Activated CD4-positive, alpha-beta T cell treated with anti-CD3 and anti-CD28 coated beads, Interleukin-2, amount 50 U/mL, for 24 hours (primary cell): ENCODE measurements around the gene RBMX2.
A peak's percentile ranks its signal among the peaks of the same experiment; 100 is the strongest.
"Not testable (repeated sequence)": the region's sequence is repeated elsewhere in the genome, so short reads cannot be mapped to it uniquely, and the experiment has no call there.

ENCODE experiments used
- DNase-seq, 2 donors: peaks; one replicate each; pipeline ENCODE4 v3.0.0-alpha.2; 2020; ENCODE audit warnings: low read depth in 1 of 2, low spot score in 1 of 2

The RBMX2 gene, protein sequence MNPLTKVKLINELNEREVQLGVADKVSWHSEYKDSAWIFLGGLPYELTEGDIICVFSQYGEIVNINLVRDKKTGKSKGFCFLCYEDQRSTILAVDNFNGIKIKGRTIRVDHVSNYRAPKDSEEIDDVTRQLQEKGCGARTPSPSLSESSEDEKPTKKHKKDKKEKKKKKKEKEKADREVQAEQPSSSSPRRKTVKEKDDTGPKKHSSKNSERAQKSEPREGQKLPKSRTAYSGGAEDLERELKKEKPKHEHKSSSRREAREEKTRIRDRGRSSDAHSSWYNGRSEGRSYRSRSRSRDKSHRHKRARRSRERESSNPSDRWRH

DNA sequence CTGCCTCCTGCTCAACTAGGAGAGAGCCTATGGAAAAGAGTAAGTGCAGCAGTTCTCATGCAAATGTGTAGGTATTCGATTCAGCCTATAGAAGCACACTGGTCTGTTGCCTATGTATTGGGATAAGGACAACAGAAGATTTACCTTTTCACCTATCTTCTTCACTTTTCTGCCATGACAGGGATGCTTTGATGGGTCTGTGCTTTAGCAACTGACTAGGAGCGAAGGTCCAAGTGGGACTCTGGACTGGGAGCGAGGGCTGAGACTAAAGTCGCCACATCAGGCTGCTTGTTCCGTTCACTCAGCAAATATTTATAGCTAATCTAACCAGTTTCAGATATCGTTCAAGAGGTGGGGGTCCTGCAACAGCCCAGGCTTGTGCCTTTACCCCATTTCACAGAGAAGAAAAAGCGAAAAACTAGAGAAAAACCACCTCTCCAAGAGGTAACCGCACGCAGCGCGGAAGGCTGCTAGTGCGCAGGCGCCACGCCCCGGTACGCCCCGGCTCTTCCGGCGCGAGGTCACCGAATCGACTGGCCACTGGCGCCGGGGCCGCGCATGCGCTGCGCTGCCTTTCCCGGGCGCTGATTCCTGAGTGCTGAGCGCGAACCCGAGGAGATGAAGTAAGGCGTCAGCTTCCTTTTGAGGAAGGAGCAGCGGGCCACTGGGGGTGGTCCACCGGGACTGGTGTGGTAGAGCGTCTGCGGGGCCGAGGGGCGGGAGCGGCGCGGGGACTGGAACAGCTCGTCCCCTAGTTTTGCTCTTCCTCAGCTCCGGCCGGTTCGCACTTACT, at the start of gene RBMX2:
Gene RBMX2 (plus strand): TSS at position 573 of the 793 bp plus-strand sequence. CDS start 46 bp downstream, at position 619.
- peak; percentile 32 to 40 for DNase-seq

DNA sequence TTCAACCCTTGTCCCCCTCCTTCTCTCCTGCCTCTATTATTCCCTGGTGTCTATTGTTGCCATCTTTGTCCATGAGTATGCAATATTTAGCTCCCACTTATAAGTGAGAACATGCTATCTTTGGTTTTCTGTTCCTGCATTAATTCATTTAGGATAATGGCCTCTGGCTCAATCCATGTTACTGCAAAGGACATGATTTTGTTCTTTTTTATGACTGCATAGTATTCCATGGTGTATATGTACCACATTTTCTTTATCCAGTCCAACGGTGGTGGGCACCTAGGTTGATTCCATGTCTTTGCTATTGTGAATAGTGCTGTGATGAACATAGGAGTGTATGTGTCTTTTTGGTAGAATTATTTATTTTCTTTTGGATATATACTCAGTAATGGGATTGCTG, 49.7 kb upstream of the RBMX2 start:
- not testable (repeated sequence) for DNase-seq

DNA sequence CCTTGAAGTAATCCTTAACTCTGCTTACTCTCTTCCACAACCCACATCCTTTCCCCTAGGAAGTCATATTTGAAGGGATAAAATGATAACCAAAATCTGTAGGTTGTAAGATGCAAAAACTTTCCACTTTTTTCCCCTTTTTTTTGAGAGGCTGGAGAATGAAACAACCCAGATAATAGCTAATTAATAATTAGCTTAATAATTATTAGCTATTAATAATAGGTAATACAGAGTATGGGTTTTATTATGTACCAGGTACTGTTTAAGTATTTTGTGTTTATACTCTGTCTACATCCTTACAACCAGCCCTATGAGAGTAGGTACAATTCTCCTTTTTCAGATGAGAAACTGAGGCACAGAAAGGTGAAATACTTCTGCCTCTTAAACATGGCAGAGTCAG, 25.7 kb upstream of the RBMX2 start:
- no peak for DNase-seq

DNA sequence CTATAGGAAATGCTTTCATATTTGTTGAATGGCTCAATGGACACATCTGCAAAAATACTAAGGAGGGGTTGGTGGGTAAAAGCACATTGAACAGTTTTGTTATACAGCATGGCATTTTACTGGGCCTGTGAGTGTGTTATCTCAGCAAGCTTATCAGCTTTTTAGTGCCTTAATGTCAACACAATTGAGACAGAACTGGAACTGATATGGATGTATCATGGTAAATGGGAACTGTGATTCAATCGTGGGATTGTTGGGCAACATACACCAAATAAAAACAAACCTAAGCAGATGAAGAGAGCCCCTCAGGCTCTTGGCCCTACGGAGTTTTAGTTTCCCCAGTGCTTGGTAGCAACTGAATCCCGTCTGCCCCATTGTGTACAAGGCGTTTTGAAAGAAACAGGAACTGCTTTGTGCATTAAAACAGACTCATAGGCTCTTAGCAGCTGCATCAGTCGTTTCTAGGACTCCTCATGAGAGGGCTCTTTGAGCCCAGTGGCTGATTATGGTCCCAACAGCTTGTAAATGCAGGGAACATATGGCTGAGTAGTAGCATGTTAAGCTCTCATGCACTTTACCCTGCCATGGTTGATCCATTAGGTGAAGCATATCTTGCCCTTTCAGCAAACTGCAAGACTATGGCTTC, 23.6 kb upstream of the RBMX2 start:
- DNase-seq, result no peak

DNA sequence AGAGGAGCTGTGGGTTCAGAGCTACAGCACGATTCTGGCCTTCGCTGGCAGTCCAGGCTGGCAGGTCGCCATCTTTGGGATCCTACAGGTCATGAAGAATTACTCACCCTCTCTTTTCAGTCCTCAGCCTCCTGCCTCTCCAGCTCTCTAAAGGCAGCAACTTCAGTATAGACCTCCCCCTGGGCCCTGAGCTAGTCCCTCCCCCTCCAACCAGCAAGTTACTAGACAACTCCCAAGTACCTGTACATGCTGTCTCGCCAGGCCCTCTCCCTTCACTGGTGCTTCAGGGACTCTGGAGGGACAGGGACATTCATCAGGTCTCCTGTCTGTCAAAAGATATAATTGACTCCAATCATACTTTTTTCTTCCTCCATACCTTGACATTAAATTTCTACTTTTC, 16.3 kb upstream of the RBMX2 start, which contains the start of gene GPR119:
Gene GPR119 (minus strand): TSS at position 155 of the 400 bp plus-strand sequence. CDS start 227 bp downstream, outside the sequence.
- no peak for DNase-seq

DNA sequence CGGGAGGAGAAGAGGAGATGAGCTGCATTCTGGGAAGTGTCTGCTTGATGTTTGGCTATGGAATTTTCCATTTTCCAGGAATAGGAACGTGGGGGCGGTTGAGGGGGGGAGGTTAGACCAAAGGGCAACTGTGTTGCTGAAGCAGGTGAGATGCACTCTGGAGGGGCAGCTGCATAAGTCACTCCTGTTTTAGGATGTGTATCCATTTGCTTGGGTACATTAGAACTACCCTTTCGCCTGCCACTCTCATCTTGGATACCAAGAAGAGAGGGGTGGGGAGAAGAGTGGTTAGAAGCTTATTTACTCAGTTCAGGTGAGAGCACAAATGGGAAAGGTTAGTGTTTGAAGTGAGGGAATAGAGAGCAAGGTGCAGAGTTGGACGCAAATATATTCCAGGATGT, 15.4 kb upstream of the RBMX2 start:
- DNase-seq, result no peak

DNA sequence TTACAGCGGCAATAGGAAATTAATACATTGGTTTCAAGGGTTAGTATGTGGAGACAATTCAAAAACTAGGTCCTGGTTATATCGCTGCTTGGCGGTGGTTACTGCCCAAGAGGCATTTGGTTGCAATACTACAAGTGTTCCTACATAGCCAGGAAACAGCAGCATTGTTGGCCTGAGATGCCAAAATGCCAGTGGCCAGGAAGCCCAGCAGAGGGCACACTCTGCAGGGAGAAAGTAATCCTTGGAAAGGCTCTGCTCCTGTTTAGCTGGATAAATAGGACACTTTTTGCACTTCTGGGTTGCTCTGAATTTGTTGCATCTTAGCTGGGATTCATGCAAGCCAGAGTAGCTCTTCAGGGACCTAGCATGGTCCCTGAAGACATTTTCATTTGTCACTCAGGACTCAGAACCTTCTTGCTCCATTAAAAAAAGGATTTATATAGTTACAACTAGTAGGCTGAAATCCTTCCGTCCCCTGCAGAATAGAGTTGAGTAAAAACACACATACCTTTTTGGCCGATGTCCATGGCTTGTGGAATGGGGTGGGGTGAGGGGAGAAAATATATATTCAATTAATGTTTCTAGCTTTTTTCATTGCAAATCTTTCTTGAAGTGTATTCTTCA, 8.2 kb upstream of the RBMX2 start:
- DNase-seq, result no peak

DNA sequence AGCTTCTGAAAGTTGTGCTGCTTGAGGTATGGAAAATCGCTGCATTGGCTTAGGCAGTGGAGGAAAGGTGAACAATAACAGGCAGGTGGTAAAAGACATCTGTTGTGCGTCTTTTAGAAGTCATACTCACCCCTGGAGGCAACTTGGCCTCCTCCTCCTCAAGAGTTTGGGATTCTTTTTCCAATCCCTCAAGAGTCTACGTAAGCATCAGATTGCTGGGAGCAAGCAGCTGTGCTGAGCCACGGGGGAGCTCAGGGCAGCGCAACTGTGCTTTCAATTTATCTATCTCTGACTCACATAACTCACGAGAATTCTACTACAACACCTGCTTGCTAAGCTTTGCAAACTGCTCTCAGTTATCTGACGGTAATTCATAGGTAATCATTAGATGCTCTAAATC, 6.4 kb upstream of the RBMX2 start:
- DNase-seq, result no peak

DNA sequence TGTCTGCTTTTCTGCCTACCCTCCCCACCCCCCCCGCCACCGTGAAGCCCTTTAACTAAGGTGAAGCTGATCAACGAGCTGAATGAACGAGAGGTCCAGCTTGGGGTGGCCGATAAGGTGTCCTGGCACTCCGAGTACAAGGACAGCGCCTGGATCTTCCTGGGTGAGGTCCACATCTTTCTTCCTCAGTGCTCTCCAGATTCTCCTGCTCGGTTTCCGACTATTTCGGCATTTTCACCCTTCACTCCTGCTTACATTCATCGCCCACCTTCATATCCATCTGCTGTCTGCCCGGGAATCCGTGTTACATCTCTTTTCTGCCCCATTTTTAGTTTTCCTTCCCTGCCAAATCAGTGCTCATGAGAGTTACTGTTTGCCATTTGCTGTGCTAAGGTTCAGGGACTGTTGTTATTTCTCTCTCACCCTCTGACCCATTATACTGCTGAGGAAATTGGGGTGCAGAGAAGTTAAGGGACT, 459 bp downstream of the RBMX2 start:
- DNase-seq, result no peak

DNA sequence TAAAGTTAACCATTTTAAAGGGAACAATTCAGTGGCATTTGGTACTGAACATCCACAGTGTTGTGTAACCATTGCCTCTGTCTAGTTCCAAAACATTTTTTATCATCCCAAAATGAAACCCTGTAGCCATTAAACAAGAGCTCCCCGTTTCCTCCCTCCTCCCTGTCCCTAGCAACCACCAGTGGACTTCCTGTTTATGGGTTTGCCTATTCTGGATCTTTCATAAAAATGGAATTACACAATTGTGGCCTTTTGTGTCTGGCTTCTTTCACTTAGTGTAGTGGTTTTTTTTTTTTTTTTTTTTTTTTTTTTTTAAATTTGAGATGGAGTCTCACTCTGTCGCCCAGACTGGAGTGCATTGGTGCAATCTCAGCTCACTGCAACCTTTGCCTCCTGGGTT, 11.6 kb downstream of the RBMX2 start:
- no peak for DNase-seq

DNA sequence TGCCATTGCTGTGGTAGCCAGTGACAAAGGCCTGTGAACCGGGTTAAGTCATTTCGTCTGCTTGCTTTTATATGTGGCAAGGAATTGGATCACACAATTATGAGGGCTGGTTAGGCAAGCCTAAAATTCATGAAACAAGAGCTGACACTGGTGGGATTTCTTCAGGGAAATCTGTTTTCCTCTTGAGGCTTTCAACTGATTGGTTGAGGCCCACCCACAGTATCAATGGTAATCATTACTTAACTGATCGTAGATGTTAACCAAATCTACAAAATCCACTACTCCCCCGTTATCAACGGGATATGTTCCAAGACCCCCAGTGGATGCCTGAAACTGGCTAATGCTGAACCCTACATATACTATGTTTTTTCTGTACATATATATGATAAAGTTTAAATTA, 13.0 kb downstream of the RBMX2 start:
- DNase-seq, result no peak

DNA sequence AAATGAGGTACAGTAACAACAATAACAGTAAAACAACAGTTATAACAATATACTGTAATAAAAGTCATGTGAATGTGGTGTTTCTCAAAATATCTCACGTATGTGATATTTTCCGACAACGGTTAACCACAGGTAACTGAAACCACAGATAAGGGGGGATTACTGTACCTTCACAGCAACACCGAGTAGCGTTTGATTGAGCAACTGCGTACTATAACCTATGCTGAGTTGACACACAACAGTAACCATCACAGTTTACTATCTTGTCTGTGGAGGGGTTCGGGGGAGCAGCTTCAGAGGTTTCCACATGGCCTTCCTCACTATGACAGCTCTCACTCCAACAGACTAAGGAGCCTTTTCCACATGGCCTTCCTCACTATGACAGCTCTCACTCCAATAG, 13.4 kb downstream of the RBMX2 start:
- no peak for DNase-seq

DNA sequence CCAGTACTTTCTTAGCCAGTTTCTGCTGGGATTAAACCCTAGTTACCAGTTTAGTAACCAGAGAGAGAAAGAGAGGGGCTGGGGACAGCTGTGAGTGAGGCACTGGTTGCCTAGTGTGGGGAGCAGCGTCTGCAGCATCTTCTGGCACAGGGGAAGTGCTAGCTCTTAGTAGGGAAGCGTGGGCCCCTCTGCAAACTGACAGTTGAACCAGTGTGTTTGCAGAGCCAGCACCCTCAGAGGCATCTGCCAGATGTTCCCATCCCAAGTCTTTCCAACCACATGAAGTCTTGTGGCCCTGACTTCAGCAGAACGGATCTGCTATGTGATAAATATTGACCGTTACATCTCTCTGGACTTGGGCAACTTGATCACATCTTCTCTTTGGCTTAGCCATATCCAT, 15.0 kb downstream of the RBMX2 start:
- no peak for DNase-seq

DNA sequence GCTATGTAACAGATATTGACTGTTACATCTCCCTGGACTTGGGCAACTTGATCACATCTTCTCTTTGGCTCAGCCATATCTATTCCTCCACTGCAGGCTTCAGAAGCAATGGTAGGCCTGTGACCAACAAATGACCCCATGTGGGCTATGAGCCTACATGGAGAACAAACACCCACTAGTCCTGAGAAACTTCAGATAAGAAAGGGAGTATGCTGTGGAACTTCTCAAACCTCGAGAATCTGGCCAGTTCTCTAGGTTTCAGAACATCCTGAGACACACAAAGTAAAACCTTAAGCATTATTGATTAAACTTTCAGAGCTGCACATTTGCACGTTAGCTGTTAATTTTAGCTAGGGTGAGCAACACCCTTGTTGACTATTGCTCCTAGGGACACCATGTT, 16.3 kb downstream of the RBMX2 start:
- DNase-seq, result no peak

DNA sequence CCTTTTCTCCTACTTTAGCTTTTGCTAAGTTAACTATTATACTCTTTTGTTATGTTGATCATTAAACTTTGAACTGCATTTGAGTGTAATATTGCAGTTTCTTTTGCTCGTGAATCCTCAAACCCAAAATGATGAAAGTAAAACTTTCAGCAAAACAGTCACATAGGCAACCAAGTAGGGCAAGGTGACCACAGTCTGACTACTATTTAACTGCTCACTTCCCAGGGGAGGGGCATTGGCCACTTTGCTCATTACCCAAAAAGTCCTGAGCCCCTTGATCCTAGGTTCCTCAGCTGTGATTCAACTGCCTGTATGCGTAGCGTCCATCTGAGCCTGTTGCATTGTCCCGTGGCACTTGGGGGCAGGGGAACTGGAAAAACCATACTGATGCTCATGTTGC, 17.0 kb downstream of the RBMX2 start:
- no peak for DNase-seq

DNA sequence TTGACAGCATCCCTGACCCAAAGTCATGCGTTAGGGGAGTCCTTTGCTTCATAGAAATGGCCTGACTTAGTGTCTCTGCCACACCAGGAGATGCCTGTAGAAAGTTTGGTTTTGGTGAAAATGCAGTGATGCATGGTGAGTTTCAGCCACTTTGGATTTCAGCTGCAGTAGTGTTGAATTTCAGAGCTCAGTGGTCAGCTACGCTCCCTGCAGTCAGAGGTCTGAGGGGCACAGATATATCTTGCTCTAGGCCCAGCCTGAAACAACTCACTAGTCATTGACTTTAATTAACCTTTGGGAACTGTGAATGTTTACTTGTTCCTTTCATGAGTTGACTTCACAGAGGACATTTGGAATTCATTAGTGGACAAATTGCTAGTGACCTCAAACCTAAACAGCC, 17.5 kb downstream of the RBMX2 start:
- DNase-seq, result no peak

DNA sequence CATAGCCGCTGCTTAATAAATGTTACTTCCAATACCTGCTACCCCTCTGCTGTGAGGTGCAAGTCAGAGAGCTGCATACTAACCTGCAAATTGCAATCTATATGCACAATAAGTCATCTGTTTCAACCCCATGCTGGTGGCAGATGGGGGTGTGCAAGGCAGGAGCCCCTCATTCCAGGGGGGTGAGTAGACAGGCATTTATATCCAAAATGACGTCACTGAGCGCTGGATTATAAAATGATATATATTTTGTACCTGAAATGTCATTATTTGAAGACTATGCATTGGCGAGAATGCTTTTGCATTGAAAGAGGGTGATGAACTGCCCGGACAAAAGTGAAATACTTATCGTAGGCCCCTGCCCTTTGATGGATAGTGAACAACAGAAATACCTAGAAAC, 24.7 kb downstream of the RBMX2 start:
- no peak for DNase-seq

DNA sequence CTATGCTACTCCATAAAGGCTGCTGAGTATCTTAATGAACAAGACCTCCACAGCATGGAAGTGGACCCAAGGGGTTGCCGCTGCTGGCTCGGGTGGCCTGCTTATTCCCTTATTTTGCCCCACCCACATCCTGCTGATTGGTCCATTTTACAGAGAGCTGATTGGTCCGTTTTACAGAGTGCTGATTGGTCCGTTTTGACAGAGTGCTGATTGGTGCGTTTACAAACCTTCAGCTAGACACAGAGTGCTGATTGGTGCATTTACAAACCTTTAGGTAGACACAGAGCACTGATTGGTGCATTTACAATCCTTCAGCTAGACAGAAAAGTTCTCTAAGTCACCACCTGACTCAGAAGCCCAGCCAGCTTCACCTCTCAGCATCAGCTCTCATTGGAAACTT, 27.4 kb downstream of the RBMX2 start:
- DNase-seq, result not testable (repeated sequence)

DNA sequence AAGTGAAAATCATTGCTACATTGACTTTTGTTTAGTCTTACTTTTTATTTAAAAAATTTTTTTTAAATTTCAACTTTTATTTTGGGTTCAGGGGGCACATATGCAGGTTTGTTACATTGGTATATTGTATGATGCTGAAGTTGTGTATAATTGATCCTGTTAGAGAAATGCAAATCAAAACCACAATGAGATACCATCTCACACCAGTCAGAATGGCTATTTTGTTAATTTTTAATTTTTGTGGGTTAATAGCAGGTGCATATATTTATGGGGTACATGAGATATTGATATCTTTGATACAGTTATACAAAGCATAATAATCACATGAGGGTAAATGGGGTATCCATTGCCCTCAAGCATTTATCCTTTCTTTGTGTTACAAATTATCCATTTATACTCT, 34.1 kb downstream of the RBMX2 start:
- no peak for DNase-seq

DNA sequence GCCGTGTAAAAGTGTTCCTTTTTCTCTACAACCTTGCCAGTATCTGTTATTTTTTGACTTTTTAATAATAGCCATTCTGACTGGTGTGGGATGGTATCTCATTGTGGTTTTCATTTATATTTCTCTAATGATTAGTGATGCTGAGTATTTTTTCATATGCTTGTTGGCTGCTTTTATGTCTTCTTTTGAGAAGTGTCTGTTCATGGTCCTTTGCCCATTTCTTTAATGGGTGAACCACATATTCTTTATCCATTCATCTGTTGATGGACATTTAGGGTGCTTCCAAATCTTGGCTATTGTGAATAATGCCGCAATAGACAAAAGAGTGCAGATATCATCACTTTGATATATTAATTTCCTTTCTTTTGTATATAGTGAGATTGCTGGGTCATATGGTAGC, 36.2 kb downstream of the RBMX2 start:
- DNase-seq, result not testable (repeated sequence)

DNA sequence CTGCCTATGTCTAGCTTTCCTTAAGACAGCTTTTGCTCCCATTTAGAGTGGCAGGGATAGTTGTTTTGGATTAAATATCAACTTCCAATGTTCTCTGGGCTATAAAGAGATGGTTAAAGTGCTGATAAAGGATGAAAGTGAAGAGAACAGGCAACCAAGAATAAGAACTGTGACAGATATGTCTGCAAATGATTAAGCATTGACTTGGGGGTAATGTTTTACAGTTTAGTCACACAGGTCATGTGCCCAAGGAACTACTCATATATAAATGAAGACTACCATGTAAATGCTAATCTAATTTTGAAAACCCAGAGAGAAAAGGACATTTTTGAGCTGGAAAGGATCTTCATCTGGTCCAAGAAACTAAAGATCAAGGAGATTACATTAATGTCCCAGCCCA, 42.1 kb downstream of the RBMX2 start:
- no peak for DNase-seq
